HCT116 (cell line): ENCODE results near the gene OR1F1. TPM values are rescaled to one million over a fixed set of nuclear protein-coding genes. Genes with fewer than 3 reads are reported as not detected.

Source experiments
- ATAC-seq: fragments of 200-7000 bp; cut with Tn5 transposase; 2 replicates; pipeline ENCODE4 v1.9.1; 2020; ENCODE audit warnings: mild to moderate bottlenecking, moderate library complexity
- BruUV-seq: library from RNA; stranded (reverse); fragments of 400-500 nt; replicated peaks from 2 replicates; lab custom pipeline; 2021; lab: Mats Ljungman, UMichigan
- CTCF ChIA-PET: fragments of 300-600 bp; sonication (Branson Sonifier 250); formaldehyde crosslinking; loops from one replicate; lab custom pipeline; 2021; ENCODE audit warnings: antibody characterized with exemption; lab: Charles Lee
- POLR2A ChIA-PET: fragments of 300-600, 350-600 bp; sonication (Branson Sonifier 250); formaldehyde crosslinking; loops from one replicate; lab custom pipeline; 2021; ENCODE audit warnings: antibody characterized with exemption; lab: Charles Lee
- RAD21 ChIA-PET, 2 experiments: fragments of 300-600 bp; sonication (Branson Sonifier 250); formaldehyde crosslinking; loops; one replicate each; lab custom pipeline; 2023; ENCODE audit warnings: low total read pairs in 2 of 2; ENCODE audit not compliant: uncharacterized antibody in 2 of 2, unreplicated experiment in 2 of 2, low non-redundant PET in 1 of 2; lab: Charles Lee
- DNase-seq: peaks from one replicate; pipeline ENCODE4 v3.0.0-alpha.2; 2010; ENCODE audit warnings: low read depth, low spot score
- H2AFZ ChIP-seq: fragments of 200-600 bp; shearing (Covaris generic), sonication (generic); 2 replicates; pipeline ENCODE4 v1.6.1; 2017; ENCODE audit warnings: low read depth, mixed run types, mixed read lengths, antibody characterized with exemption, low read length; ENCODE audit not compliant: poor library complexity, severe bottlenecking
- H3K27ac ChIP-seq: 2 replicates; pipeline ENCODE4 v1.5.1; 2012; ENCODE audit warnings: low read depth, low read length
- H3K27me3 ChIP-seq: fragments of 200-600 bp; sonication (generic); 2 replicates; pipeline ENCODE4 v1.6.1; 2016; ENCODE audit warnings: mixed run types, low read length, mixed read lengths; ENCODE audit not compliant: insufficient read depth
- H3K36me3 ChIP-seq, 2 experiments: fragments of 200-500 bp in 1 of 2; fragments of 200-600 bp in 1 of 2; sonication (Bioruptor generic) in 1 of 2; sonication (generic) in 1 of 2; 2 replicates each; pipeline versions ENCODE4 v1.5.1 to v1.6.1; 2014 to 2016; ENCODE audit warnings: low read length in 2 of 2, inconsistent platforms in 1 of 2, mixed read lengths in 1 of 2, mixed run types in 1 of 2; ENCODE audit not compliant: insufficient read depth in 2 of 2, control insufficient read depth in 1 of 2
- H3K4me1 ChIP-seq, 2 experiments: fragments of 200-600 bp in 1 of 2; sonication (generic) in 1 of 2; 2 replicates each; pipeline versions ENCODE4 v1.5.1 to v1.6.1; 2012 to 2017; ENCODE audit warnings: low read length in 2 of 2, inconsistent platforms in 1 of 2, mild to moderate bottlenecking in 1 of 2, mixed read lengths in 1 of 2, mixed run types in 1 of 2, moderate library complexity in 1 of 2; ENCODE audit not compliant: insufficient read depth in 2 of 2, control insufficient read depth in 1 of 2
- H3K4me2 ChIP-seq: fragments of 200-600 bp; sonication (generic); 2 replicates; pipeline ENCODE4 v1.6.1; 2017; ENCODE audit warnings: mixed run types, low read length, mixed read lengths
- H3K4me3 ChIP-seq, 2 experiments: fragments of 200-600 bp in 1 of 2; sonication (generic) in 1 of 2; replicated peaks in 1 of 2; 2 replicates each; pipeline ENCODE4 v1.5.1; 2011 to 2016; ENCODE audit warnings: low read length in 2 of 2, control low read depth in 1 of 2, low read depth in 1 of 2, mild to moderate bottlenecking in 1 of 2, mixed read lengths in 1 of 2, mixed run types in 1 of 2
- H3K79me2 ChIP-seq: fragments of 200-600 bp; sonication (generic); 2 replicates; pipeline ENCODE4 v1.6.1; 2017; ENCODE audit warnings: mild to moderate bottlenecking, mixed run types, low read length, moderate library complexity, mixed read lengths; ENCODE audit not compliant: insufficient read depth
- H3K9ac ChIP-seq: fragments of 200-600 bp; sonication (generic); 2 replicates; pipeline ENCODE4 v1.6.1; 2016; ENCODE audit warnings: low read length, mixed read lengths
- H3K9me2 ChIP-seq: fragments of 200-600 bp; sonication (generic), shearing (Covaris generic); 2 replicates; pipeline ENCODE4 v1.6.1; 2017; ENCODE audit warnings: mixed run types, mild to moderate bottlenecking, moderate library complexity; ENCODE audit not compliant: insufficient read depth
- H3K9me3 ChIP-seq, 2 experiments: fragments of 200-500 bp in 1 of 2; fragments of 200-600 bp in 1 of 2; sonication (Bioruptor generic) in 1 of 2; sonication (generic) in 1 of 2; 2 replicates each; pipeline ENCODE4 v1.6.1; 2014 to 2017; ENCODE audit warnings: low read length in 2 of 2, mixed read lengths in 2 of 2, inconsistent platforms in 1 of 2, low read depth in 1 of 2, mild to moderate bottlenecking in 1 of 2, mixed run types in 1 of 2, moderate library complexity in 1 of 2; ENCODE audit not compliant: control insufficient read depth in 1 of 2, insufficient read depth in 1 of 2
- H4K20me1 ChIP-seq: fragments of 200-600 bp; sonication (generic), shearing (Covaris generic); 2 replicates; pipeline ENCODE4 v1.6.1; 2017; ENCODE audit warnings: mixed run types, mild to moderate bottlenecking, moderate library complexity; ENCODE audit not compliant: insufficient read depth
- ATF3 ChIP-seq: IDR thresholded peaks from 2 replicates; pipeline ENCODE4 v1.6.1; 2012
- CBX3 ChIP-seq: IDR thresholded peaks from 2 replicates; pipeline ENCODE4 v1.6.1; 2012; ENCODE audit warnings: low read depth
- CEBPB ChIP-seq: IDR thresholded peaks from 2 replicates; pipeline ENCODE4 v1.6.1; 2012; ENCODE audit warnings: low read depth
- EGR1 ChIP-seq: IDR thresholded peaks from 2 replicates; pipeline ENCODE4 v1.6.1; 2012; ENCODE audit warnings: low read depth
- ELF1 ChIP-seq: IDR thresholded peaks from 2 replicates; pipeline ENCODE4 v1.6.1; 2012; ENCODE audit warnings: low read depth, borderline replicate concordance
- EZH2 ChIP-seq: fragments of 200-600 bp; sonication (generic); IDR thresholded peaks from 2 replicates; pipeline ENCODE4 v1.6.1; 2017; ENCODE audit warnings: antibody characterized with exemption, mixed run types
- POLR2AphosphoS5 ChIP-seq: IDR thresholded peaks from 2 replicates; pipeline ENCODE4 v1.6.1; 2011; ENCODE audit warnings: mild to moderate bottlenecking, low read depth, low read length, moderate library complexity
- SIN3A ChIP-seq: IDR thresholded peaks from 2 replicates; pipeline ENCODE4 v1.6.1; 2012; ENCODE audit warnings: low read depth
- SP1 ChIP-seq: IDR thresholded peaks from 2 replicates; pipeline ENCODE4 v1.6.1; 2012; ENCODE audit warnings: low read depth
- SRF ChIP-seq: IDR thresholded peaks from 2 replicates; pipeline ENCODE4 v1.6.1; 2012; ENCODE audit warnings: low read depth
- YY1 ChIP-seq: IDR thresholded peaks from 2 replicates; pipeline ENCODE4 v1.6.1; 2011; ENCODE audit warnings: low read length, low read depth, moderate library complexity, mild to moderate bottlenecking; ENCODE audit not compliant: insufficient replicate concordance; ENCODE audit errors: extremely low read depth
- ZNF274 ChIP-seq: fragments of 200-500 bp; sonication (Bioruptor generic); IDR thresholded peaks from 2 replicates; pipeline ENCODE4 v1.6.1; 2014; ENCODE audit warnings: mild to moderate bottlenecking, low read depth, low read length, inconsistent platforms
- intact Hi-C: fragments of 100-400 bp; cut with micrococcal nuclease; formaldehyde crosslinking; loops from 2 replicates; pipeline ENCODE4 v1.10.0; 2022
- total RNA-seq: library from RNA; stranded (reverse); gene quantifications from one replicate; pipeline ENCODE4 v1.2.1, GENCODE V29; 2021; ENCODE audit not compliant: unreplicated experiment
- TF ChIP-seq, protein P1 (sequence below): IDR thresholded peaks from 2 replicates; pipeline ENCODE4 v1.6.1; 2012

Gene OR1F1
- total RNA-seq, 1 experiment from 2014 or later: not detected

DNA sequence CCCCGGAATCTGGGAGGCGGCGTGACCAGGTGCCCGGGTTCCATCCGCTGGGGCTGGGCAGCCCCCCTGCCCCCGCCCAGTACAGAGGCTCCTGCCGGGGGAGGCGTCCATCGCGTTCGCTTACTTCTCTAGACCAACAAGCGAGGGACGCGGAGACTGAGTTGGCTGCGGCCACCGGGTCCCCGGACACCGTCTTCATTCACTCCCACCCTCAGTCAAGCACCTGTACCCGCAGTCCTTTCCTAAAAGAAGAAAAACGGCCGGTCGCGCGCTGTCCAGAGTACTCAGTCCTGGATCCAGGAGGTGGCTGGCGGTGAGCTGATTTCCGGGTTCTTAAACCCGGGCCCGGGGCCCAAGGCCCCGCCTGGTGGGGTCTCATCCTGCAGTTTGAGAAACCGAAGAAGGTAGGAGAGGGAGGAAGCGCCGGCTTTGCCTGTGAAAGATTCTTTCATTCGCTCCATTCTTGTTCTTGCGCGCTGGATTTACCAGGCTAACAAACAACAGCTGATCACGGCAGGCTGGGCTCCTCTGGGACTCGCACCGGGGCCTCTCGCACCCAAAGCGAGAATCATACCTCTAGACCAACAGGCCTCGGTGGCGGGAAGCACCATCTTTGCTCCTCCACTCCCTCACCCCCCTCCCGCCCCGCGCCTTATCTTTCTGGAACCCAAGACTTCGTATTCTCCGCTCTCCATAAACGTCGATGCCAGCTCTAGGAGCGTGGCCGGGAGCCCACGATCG is 17.4 kb upstream of the OR1F1 start:
- no peak overlapping the region for H3K27ac ChIP-seq
- no peaks in the 10 kb centered on the region for H3K9me2 ChIP-seq
- TF ChIP-seq POLR2AphosphoS5 (no peak), YY1 (no peak), SRF (no peak), CEBPB (no peak), EZH2 (no peak), EGR1 (no peak), SIN3A (no peak), ELF1 (no peak), SP1 (no peak), ZNF274 (no peak), CBX3 (no peak), ATF3 (no peak)
- TF ChIP-seq, protein P1, sequence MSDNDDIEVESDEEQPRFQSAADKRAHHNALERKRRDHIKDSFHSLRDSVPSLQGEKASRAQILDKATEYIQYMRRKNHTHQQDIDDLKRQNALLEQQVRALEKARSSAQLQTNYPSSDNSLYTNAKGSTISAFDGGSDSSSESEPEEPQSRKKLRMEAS: no peak
- TF ChIP-seq, all 23 proteins: peak for 0
- Histone ChIP-seq H4K20me1 (no peaks in the 10 kb centered on the region), H3K9me3 (no peaks in the 10 kb centered on the region), H3K9ac (no peak overlapping the region), H3K27me3 (no peaks in the 10 kb centered on the region), H3K36me3 (no peaks in the 10 kb centered on the region), H2AFZ (no peak overlapping the region), H3K4me1 (peaks cover 33 to 47% of the 10 kb centered on the region in 2 experiments), H3K79me2 (no peaks in the 10 kb centered on the region), H3K4me3 (no peak overlapping the region), H3K4me2 (no peak overlapping the region)
- POLR2A ChIA-PET: no interaction called here
- no TSS peak for BruUV-seq
- CTCF ChIA-PET: interaction anchor here (2.1 to 5.6 kb wide), 2 partner anchors 9 to 20 kb away, joined by 6 to 41 read pairs; no protein-coding TSS in a partner anchor
- DNase-seq: no peak
- ATAC-seq: no peak
- intact Hi-C loops: loop anchor here (10.0 kb wide), 1 partner anchor 116 kb away; no protein-coding TSS in a partner anchor
- RAD21 ChIA-PET: interaction anchor here in 1 of 2 experiments (0.8 kb wide), 1 partner anchor 17 kb away, joined by 3 read pairs; the partner anchor contains the start of gene OR1F1
